Fibroblast of skin of left quadriceps (primary cell): ENCODE data around the gene EEF1E1.

ENCODE experiments used
- DNase-seq, 2 experiments: peaks; one replicate each; pipeline ENCODE4 v3.0.0-alpha.2; 2013; ENCODE audit warnings: low read depth in 2 of 2

Gene EEF1E1

GRCh38 chr6:8087870-8088754, 14.2 kb downstream of the EEF1E1 start:
- no peak for DNase-seq

- DNase-seq, result no peak
These were observed 15.5 kb downstream of the EEF1E1 start for GRCh38 chr6:8086755-8087306.

- peak; percentile 57 to 61 for DNase-seq
These were observed 17.3 kb downstream of the EEF1E1 start for GRCh38 chr6:8085053-8085511.

- DNase-seq, result peak; percentile 42 to 43
These were observed 17.8 kb downstream of the EEF1E1 start for GRCh38 chr6:8084586-8084985.

GRCh38 chr6:8082954-8083858, 19.1 kb downstream of the EEF1E1 start:
- DNase-seq, result peak; percentile 62 to 63

- no peak for DNase-seq
These were observed 19.8 kb downstream of the EEF1E1 start for GRCh38 chr6:8082572-8082953.

- peak in 1 of 2 experiments; percentile 41 for DNase-seq
These were observed 21.8 kb downstream of the EEF1E1 start for GRCh38 chr6:8080362-8081151.

GRCh38 chr6:8079126-8079525, 23.2 kb downstream of the EEF1E1 start:
- DNase-seq, result no peak

- no peak for DNase-seq
These were observed 24.4 kb downstream of the EEF1E1 start for GRCh38 chr6:8077991-8078390.

GRCh38 chr6:8075704-8076103, 26.6 kb downstream of the EEF1E1 start:
- no peak for DNase-seq

GRCh38 chr6:8075185-8075584, 27.2 kb downstream of the EEF1E1 start:
- no peak for DNase-seq

GRCh38 chr6:8074213-8074612, 28.1 kb downstream of the EEF1E1 start:
- no peak for DNase-seq

GRCh38 chr6:8073758-8074157, 28.6 kb downstream of the EEF1E1 start:
- no peak for DNase-seq

GRCh38 chr6:8070718-8071117, 31.6 kb downstream of the EEF1E1 start:
- DNase-seq, result no peak

GRCh38 chr6:8069631-8070284, 32.6 kb downstream of the EEF1E1 start:
- DNase-seq, result no peak

- DNase-seq, result no peak
These were observed 33.2 kb downstream of the EEF1E1 start for GRCh38 chr6:8069151-8069550.

GRCh38 chr6:8066108-8066507, 36.2 kb downstream of the EEF1E1 start:
- DNase-seq, result no peak

- no peak for DNase-seq
These were observed 36.8 kb downstream of the EEF1E1 start for GRCh38 chr6:8065519-8065911.

- no peak for DNase-seq
These were observed 37.5 kb downstream of the EEF1E1 start for GRCh38 chr6:8064638-8065518.
